Measurements from ENCODE around the gene CELF5. TPM values are rescaled to one million over a fixed set of nuclear protein-coding genes. Genes with fewer than 3 reads are reported as not detected.

Gene CELF5
- total RNA-seq, 2 donors from 2014 or later, result 2.6 to 3.5 TPM

DNA sequence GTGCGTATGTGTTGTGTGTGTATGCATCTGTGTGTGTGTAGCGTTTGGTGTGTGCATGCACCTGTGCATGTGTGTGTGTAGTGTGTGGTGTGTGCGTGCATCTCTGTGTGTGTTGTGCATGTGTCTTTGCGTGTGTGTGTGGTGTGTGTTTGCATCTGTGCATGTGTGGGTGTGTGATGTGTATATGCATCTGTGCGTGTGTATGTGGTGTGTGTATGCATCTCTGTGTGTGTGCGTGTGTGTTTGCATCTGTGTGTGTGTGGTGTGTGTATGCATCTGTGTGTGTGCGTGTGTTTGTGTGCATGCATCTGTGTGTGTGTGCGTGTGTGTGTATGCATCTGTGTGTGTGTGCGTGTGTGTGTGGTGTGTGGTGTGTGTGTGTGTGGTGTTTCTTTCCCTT lies 20.6 kb downstream of the CELF5 start:
- peaks cover 5% of the 10 kb centered on the region for H3K9me3 Mint-ChIP-seq
- Histone ChIP-seq H3K36me3 (ENCODE audit: control insufficient read depth, insufficient read depth, low read length) (no peaks in the 10 kb centered on the region), H3K27me3 (ENCODE audit: control insufficient read depth, insufficient read depth, low read length, poor library complexity, severe bottlenecking) (no peaks in the 10 kb centered on the region), H3K4me3 (ENCODE audit: low read length) (no peak overlapping the region), H3K9me3 (ENCODE audit: control insufficient read depth, low read length) (no peaks in the 10 kb centered on the region), H3K9ac (ENCODE audit: extremely low read depth, low read length, poor library complexity, severe bottlenecking) (no peak overlapping the region), H3K4me1 (ENCODE audit: control insufficient read depth, insufficient read depth, low read length) (no peaks in the 10 kb centered on the region), H3K27ac (ENCODE audit: low read depth, low read length) (no peak overlapping the region)
- no peak for DNase-seq
- no peak overlapping the region for H3K4me3 Mint-ChIP-seq
- 88 to 95% methylated on average over 5 to 7 of the region's 9 CpGs for WGBS, 2 experiments (ENCODE audit: insufficient coverage in 1 of 2, insufficient read length in 1 of 2)
- no peaks in the 10 kb centered on the region for H3K4me1 Mint-ChIP-seq
- H3K27me3 Mint-ChIP-seq (ENCODE audit: insufficient read depth), result peaks cover 8% of the 10 kb centered on the region
- no peak overlapping the region for H3K27ac Mint-ChIP-seq
- no peaks in the 10 kb centered on the region for H3K36me3 Mint-ChIP-seq (ENCODE audit: low read depth)
- TF ChIP-seq, protein P1, sequence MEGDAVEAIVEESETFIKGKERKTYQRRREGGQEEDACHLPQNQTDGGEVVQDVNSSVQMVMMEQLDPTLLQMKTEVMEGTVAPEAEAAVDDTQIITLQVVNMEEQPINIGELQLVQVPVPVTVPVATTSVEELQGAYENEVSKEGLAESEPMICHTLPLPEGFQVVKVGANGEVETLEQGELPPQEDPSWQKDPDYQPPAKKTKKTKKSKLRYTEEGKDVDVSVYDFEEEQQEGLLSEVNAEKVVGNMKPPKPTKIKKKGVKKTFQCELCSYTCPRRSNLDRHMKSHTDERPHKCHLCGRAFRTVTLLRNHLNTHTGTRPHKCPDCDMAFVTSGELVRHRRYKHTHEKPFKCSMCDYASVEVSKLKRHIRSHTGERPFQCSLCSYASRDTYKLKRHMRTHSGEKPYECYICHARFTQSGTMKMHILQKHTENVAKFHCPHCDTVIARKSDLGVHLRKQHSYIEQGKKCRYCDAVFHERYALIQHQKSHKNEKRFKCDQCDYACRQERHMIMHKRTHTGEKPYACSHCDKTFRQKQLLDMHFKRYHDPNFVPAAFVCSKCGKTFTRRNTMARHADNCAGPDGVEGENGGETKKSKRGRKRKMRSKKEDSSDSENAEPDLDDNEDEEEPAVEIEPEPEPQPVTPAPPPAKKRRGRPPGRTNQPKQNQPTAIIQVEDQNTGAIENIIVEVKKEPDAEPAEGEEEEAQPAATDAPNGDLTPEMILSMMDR (conservative IDR thresholded peaks at IDR 0.05), result no peak

DNA sequence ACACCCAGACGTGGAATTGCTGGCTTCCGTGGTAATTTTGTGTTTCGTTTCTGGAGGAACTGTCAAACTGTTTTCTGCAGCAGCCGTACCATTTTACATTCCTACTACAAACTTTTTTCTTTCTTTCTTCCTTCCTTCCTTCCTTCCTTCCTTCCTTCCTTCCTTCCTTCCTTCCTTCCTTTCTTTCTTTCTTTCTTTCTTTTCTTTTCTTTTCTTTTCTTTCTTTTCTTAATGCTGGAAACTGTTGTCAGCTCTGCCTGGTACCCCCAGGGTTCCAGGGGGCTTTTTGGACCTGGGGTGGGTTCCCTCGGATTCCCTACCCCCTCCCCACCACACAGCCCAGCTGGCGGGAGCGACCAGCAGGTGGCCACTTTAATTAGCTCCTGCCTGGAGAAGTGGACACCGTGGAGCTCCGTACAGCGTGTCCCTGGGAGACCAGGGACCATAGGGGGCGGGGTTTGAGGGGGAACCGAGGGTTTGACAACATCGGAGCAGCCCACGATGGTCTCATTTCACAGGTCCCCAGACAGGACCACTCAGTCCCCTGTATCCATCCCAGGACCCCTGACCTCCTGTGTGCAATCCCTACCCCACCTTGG lies 24.4 kb downstream of the CELF5 start:
- 59 to 61% methylated on average over 12 to 14 of the region's 14 CpGs for WGBS, 2 experiments (ENCODE audit: insufficient coverage in 1 of 2, insufficient read length in 1 of 2)
- Mint-ChIP-seq H3K27ac (no peak overlapping the region), H3K36me3 (ENCODE audit: low read depth) (no peaks in the 10 kb centered on the region), H3K27me3 (ENCODE audit: insufficient read depth) (peaks cover 5% of the 10 kb centered on the region), H3K4me3 (no peak overlapping the region), H3K9me3 (peaks cover 27% of the 10 kb centered on the region), H3K4me1 (no peaks in the 10 kb centered on the region)
- Histone ChIP-seq H3K27ac (ENCODE audit: low read depth, low read length) (no peak overlapping the region), H3K4me3 (ENCODE audit: low read length) (no peak overlapping the region), H3K27me3 (ENCODE audit: control insufficient read depth, insufficient read depth, low read length, poor library complexity, severe bottlenecking) (no peaks in the 10 kb centered on the region), H3K36me3 (ENCODE audit: control insufficient read depth, insufficient read depth, low read length) (no peaks in the 10 kb centered on the region), H3K9me3 (ENCODE audit: control insufficient read depth, low read length) (no peaks in the 10 kb centered on the region), H3K4me1 (ENCODE audit: control insufficient read depth, insufficient read depth, low read length) (no peaks in the 10 kb centered on the region), H3K9ac (ENCODE audit: extremely low read depth, low read length, poor library complexity, severe bottlenecking) (no peak overlapping the region)
- TF ChIP-seq, protein P1 (conservative IDR thresholded peaks at IDR 0.05), result no peak
- no peak for DNase-seq

DNA sequence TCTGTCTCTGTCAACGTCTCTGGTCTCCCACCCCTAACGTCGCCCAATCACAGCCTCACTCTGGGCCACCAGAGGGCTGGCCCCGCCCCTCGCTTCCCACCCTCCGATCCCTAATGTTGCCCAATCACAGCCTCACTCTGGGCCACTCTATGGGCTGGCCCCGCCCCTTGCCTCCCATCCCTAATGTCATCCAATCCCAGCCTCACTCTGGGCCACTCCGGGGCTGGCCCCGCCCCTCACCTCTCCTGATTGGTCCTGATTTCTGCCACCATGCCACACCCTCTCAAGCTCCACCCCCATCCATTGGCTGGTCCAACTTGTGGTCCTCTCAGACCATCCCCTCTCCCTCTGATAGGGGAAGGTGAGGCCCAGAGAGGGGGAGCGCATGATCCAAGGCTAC lies 24.9 kb downstream of the CELF5 start:
- H3K4me3 ChIP-seq (ENCODE audit: low read length), result no peak overlapping the region
- Mint-ChIP-seq H3K4me1 (no peaks in the 10 kb centered on the region), H3K36me3 (ENCODE audit: low read depth) (no peaks in the 10 kb centered on the region), H3K4me3 (no peak overlapping the region), H3K9me3 (peaks cover 27% of the 10 kb centered on the region), H3K27ac (no peak overlapping the region), H3K27me3 (ENCODE audit: insufficient read depth) (peaks cover 5% of the 10 kb centered on the region)
- WGBS, 2 experiments (ENCODE audit: insufficient coverage in 1 of 2, insufficient read length in 1 of 2), result 86 to 88% methylated on average over 9 of the region's 10 CpGs
- no peak overlapping the region for H3K9ac ChIP-seq (ENCODE audit: extremely low read depth, low read length, poor library complexity, severe bottlenecking)
- no peaks in the 10 kb centered on the region for H3K4me1 ChIP-seq (ENCODE audit: control insufficient read depth, insufficient read depth, low read length)
- H3K36me3 ChIP-seq (ENCODE audit: control insufficient read depth, insufficient read depth, low read length), result no peaks in the 10 kb centered on the region
- H3K9me3 ChIP-seq (ENCODE audit: control insufficient read depth, low read length), result no peaks in the 10 kb centered on the region
- TF ChIP-seq, protein P1 (conservative IDR thresholded peaks at IDR 0.05), result no peak
- H3K27ac ChIP-seq (ENCODE audit: low read depth, low read length), result no peak overlapping the region
- peak; percentile 75 for DNase-seq
- H3K27me3 ChIP-seq (ENCODE audit: control insufficient read depth, insufficient read depth, low read length, poor library complexity, severe bottlenecking), result no peaks in the 10 kb centered on the region

All from endodermal cell (in vitro differentiated cells).